HepG2 (cell line): ENCODE results near the gene RMDN2. TPM values are rescaled to one million over a fixed set of nuclear protein-coding genes. Genes with fewer than 3 reads are reported as not detected.

Source experiments
- CREB3 ChIP-seq: sonication (generic); formaldehyde crosslinking; IDR thresholded peaks from 2 replicates; pipeline ENCODE4 v1.5.0; 2020; ENCODE audit warnings: missing genetic modification reagents
- HNF4G ChIP-seq, 2 experiments: sonication (generic) in 1 of 2; formaldehyde crosslinking in 1 of 2; IDR thresholded peaks; 2 replicates each; pipeline versions ENCODE4 v1.4.0 to v1.6.1; 2011 to 2020; ENCODE audit warnings: borderline replicate concordance in 2 of 2, low read depth in 2 of 2, mild to moderate bottlenecking in 2 of 2, low read length in 1 of 2, missing genetic modification reagents in 1 of 2, moderate library complexity in 1 of 2
- ZNF205 ChIP-seq: IDR thresholded peaks from 2 replicates; pipeline ENCODE4 v1.6.1; 2018; ENCODE audit warnings: missing biosample characterization, missing genetic modification reagents
- ZNF569 ChIP-seq: sonication (generic); formaldehyde crosslinking; IDR thresholded peaks from 2 replicates; pipeline ENCODE4 v1.5.0; 2020; ENCODE audit warnings: mild to moderate bottlenecking, missing genetic modification reagents, moderate library complexity, borderline replicate concordance
- ZNF652 ChIP-seq: IDR thresholded peaks from 2 replicates; pipeline ENCODE4 v1.6.1; 2016; ENCODE audit warnings: low read depth, borderline replicate concordance
- ZNF687 ChIP-seq: sonication (generic); formaldehyde crosslinking; IDR thresholded peaks from 2 replicates; pipeline ENCODE4 v1.5.1; 2020; ENCODE audit warnings: mild to moderate bottlenecking, missing genetic modification reagents, moderate library complexity
- ZNF713 ChIP-seq: sonication (generic); formaldehyde crosslinking; IDR thresholded peaks from 2 replicates; pipeline ENCODE4 v1.4.0; 2020; ENCODE audit warnings: mild to moderate bottlenecking, missing genetic modification reagents
- polyA plus RNA-seq, 8 experiments: library from polyadenylated mRNA; depleted of rRNA in 3 of 8; stranded (reverse) in 7 of 8; unstranded in 1 of 8; fragments of >200 nt; fragmentation: Illumina TruSeq in 4 of 8; extraction: Trizol in 4 of 8; gene quantifications; 2 replicates each; pipeline versions ENCODE4 v1.2.1 to v1.2.3, GENCODE V29; 2011 to 2016; ENCODE audit warnings: low read depth in 4 of 8, missing spikeins in 1 of 8, mixed read lengths in 1 of 8; ENCODE audit not compliant: insufficient read depth in 1 of 8
- total RNA-seq, 5 experiments: library from RNA; depleted of rRNA; stranded (reverse); fragments of >200 nt; fragmentation: Illumina TruSeq; extraction: Trizol; gene quantifications; 2 replicates each; pipeline ENCODE4 v1.2.3, GENCODE V29; 2016; ENCODE audit warnings: low read depth in 1 of 5

RMDN2 gene
- total and polyA plus RNA-seq, 2 of the 13 experiments (the other 11 are each of a cell fraction or from before 2014, with no cell fraction given): 2.3 to 8.9 TPM

DNA sequence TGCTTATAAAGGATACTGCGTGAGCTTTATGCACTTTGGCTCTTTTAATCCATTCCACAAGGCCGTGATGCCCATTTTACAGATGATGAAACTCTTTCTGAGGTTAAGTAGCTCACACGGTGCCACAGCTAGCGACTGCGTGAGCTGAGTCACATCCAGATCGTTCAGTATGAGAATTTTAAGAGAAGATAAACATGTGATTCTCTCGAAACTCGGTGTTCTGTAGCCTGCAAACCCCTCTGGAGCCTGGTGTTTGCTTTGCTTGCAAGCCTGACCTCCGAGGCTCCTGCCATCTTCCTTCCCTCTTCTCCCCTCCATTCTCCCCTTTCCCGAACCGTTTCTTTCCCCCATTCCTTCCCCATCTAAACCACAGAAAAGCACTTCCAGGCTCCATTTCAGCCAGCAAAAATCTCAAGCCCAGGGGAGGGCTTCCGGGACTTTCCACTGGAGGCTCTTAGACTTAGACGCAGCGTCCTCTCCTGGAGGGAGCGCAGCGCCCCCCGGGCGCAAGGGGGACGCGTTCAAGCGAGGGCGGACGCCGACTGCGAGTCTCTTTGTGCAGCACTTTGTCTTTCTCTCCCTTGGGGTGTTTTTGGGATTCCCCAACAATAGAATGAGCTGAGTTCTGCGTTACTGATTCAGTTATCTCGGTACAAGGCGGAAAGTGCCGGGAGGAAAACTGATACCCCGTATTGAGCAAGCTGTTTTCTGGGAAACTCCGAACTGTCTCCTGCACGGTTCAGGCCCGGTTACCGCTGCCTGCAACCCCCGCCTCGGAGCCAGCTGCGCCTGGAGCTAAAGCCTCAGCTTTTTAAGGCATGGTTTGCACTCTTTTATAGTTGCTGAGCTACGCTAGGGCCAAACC, 112.9 kb downstream of the RMDN2 start (continued):
- peak; percentile 29; the same call in 1 of the 2 replicates for TF ChIP-seq ZNF687 (CRISPR knock-in tag)
- no peak for TF ChIP-seq ZNF652 (CRISPR knock-in tag)
- no peak for TF ChIP-seq ZNF713
- TF ChIP-seq ZNF205 (CRISPR knock-in tag): no peak
- TF ChIP-seq HNF4G (IDR thresholded peaks at IDR 0.05; ENCODE audit: borderline replicate concordance, low read depth, low read length): no peak
- TF ChIP-seq HNF4G (CRISPR knock-in tag; IDR thresholded peaks at IDR 0.05; ENCODE audit: borderline replicate concordance, low read depth): no peak
- no peak for TF ChIP-seq CREB3 (CRISPR knock-in tag)
- no peak for TF ChIP-seq ZNF569 (CRISPR knock-in tag)
